SK-N-DZ (cell line): Measurements from ENCODE around the gene TOMM5. TPM values are rescaled to one million over a fixed set of nuclear protein-coding genes. Genes with fewer than 3 reads are reported as not detected.

Source experiments
- DNase-seq: peaks from one replicate; pipeline ENCODE4 v3.0.0-alpha.2; 2015; ENCODE audit warnings: low spot score
- polyA plus RNA-seq, 2 experiments: library from polyadenylated mRNA; depleted of rRNA; stranded (reverse); fragments of >200 nt; gene quantifications; 2 replicates each; pipeline ENCODE4 v1.2.3, GENCODE V29; 2014

Gene TOMM5
- 443 and 454 TPM in 2 replicates for polyA plus RNA-seq (2014; cell fraction: cytosol; rRNA removed)
- 310 and 362 TPM in 2 replicates for polyA plus RNA-seq (2014; cell fraction: nucleus; rRNA removed)

- peak; percentile 94 for DNase-seq
These were observed at the start of gene TOMM5 for GRCh38 chr9:37592108-37592951. Gene TOMM5 (minus strand): TSS chr9:37592597. CDS start chr9:37592532, 65 bp downstream.

GRCh38 chr9:37641331-37641730 is 48.9 kb upstream of the TOMM5 start:
- no peak for DNase-seq

- DNase-seq = peak; percentile 27
These were observed 47.8 kb upstream of the TOMM5 start for GRCh38 chr9:37640246-37640645.

GRCh38 chr9:37639841-37640240 is 47.4 kb upstream of the TOMM5 start:
- DNase-seq = no peak

GRCh38 chr9:37639109-37639762 is 46.8 kb upstream of the TOMM5 start:
- no peak for DNase-seq

GRCh38 chr9:37636511-37637448 is 44.4 kb upstream of the TOMM5 start:
- DNase-seq = no peak

GRCh38 chr9:37635808-37636207 is 43.4 kb upstream of the TOMM5 start:
- DNase-seq = no peak

- DNase-seq = peak; percentile 69
These were observed 40.1 kb upstream of the TOMM5 start for GRCh38 chr9:37632479-37632878.

- no peak for DNase-seq
These were observed 34.4 kb upstream of the TOMM5 start for GRCh38 chr9:37626708-37627292.

- DNase-seq = no peak
These were observed 33.4 kb upstream of the TOMM5 start for GRCh38 chr9:37625758-37626147.

- no peak for DNase-seq
These were observed 32.8 kb upstream of the TOMM5 start for GRCh38 chr9:37625036-37625757.

- peak; percentile 29 for DNase-seq
These were observed 31.7 kb upstream of the TOMM5 start for GRCh38 chr9:37624073-37624472.

GRCh38 chr9:37623267-37623666 is 30.9 kb upstream of the TOMM5 start:
- DNase-seq = no peak

GRCh38 chr9:37622462-37622861 is 30.1 kb upstream of the TOMM5 start:
- DNase-seq = peak; percentile 84

- DNase-seq = peak; percentile 33
These were observed 29.1 kb upstream of the TOMM5 start for GRCh38 chr9:37621273-37622121.

GRCh38 chr9:37620396-37620795 is 28.0 kb upstream of the TOMM5 start:
- no peak for DNase-seq

- no peak for DNase-seq
These were observed 27.4 kb upstream of the TOMM5 start for GRCh38 chr9:37619806-37620205.

GRCh38 chr9:37618817-37619216 is 26.4 kb upstream of the TOMM5 start:
- DNase-seq = no peak

GRCh38 chr9:37617832-37618231 is 25.4 kb upstream of the TOMM5 start:
- no peak for DNase-seq

GRCh38 chr9:37617161-37617560 is 24.8 kb upstream of the TOMM5 start:
- DNase-seq = no peak
